HG02943 (cell line): ENCODE measurements around the gene TNS1.

Experiments used
- ATAC-seq: cut with Tn5 transposase; IDR thresholded peaks from one replicate; pipeline ENCODE4 v1.9.1; 2021; ENCODE audit warnings: mild to moderate bottlenecking, low read depth, moderate library complexity; ENCODE audit not compliant: unreplicated experiment

Gene TNS1

DNA sequence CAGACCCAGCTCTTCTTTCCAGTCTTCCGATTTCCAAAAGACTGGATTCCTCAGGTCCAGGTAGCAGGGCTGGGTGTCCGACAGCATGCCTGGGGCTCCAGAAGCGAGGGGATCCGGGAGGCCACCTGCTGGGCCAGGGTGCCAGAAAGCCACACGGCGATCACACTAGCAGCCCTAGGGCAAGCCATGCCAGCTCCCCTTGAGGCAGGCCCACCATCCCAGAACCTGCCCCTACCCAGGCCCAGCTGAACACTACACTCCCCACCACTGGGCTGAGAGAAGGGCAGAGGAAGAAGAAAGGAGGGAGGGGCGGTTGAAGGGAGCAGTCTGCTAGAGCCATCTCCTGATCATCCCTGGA lies 163.1 kb downstream of the TNS1 start:
- ATAC-seq = no peak

DNA sequence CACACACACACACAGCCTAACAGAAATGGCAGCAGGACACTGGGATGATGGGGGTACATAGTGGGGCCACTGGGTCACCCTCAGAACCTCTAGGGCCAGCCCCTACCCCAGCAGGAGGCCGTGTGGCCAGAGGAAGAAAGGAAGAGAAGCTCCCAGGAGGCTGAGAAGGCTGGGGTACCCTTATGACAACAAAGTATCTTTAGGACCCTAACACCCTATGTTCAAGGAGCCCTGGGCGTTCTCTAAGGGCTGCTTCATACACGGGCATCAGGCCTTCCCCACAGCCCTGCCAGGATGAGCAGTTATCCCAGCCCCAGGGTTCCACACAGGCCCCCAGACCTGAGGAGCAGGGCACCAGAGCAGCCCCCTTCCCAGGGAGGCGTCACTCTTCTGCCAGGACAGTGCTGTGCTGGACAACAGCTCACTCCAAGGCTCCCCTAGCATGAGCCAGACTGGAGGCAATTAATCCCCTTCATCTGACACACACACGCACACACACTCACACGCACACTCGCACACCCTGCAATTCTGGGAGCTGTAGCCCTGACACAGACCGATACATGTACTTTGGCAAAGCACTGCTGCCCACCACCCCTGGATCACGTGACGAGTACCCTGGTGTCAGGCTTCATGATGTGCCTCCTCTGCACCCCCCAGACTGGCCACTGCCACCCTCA lies 163.6 kb downstream of the TNS1 start:
- no peak for ATAC-seq

DNA sequence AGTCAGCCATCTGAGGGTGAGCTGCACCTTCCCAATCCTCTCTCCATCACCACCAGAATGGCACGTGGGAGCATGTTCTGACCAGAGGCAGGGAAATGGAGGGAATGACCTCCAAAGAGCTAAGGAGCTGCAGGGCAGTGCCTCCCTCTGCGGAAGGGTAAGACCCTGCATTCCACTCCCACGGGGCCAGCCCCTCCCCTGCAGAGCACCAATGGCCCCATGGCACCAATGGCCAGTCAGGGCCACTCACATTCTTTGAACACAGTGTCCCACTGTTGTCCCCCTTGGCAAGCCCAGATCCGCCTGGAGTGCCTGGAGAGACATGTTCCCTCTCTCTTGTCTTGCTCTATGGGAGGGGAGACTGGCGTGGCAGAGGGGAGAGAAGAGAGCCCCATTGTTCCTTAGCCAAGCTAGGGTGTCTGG lies 164.4 kb downstream of the TNS1 start:
- no peak for ATAC-seq

DNA sequence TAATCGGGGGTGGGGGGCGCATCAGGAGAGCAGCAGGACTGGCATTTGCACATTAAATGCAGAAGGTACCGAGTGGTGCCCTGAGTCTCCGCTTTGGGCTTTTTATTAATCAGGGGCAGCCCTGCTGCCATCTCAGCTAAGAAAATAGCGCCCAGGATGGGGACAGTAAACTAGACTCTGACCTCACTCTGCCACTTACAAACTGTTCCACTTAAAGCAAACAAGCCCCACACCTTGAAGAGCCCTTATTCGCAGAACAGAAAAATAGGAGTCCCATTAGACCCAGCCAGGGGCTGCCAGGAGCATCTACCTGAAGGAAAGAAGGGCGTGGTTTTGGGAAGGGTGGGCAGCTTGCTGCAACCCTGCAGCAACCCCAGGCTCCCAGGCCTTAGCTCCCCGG lies 165.3 kb downstream of the TNS1 start:
- no peak for ATAC-seq

DNA sequence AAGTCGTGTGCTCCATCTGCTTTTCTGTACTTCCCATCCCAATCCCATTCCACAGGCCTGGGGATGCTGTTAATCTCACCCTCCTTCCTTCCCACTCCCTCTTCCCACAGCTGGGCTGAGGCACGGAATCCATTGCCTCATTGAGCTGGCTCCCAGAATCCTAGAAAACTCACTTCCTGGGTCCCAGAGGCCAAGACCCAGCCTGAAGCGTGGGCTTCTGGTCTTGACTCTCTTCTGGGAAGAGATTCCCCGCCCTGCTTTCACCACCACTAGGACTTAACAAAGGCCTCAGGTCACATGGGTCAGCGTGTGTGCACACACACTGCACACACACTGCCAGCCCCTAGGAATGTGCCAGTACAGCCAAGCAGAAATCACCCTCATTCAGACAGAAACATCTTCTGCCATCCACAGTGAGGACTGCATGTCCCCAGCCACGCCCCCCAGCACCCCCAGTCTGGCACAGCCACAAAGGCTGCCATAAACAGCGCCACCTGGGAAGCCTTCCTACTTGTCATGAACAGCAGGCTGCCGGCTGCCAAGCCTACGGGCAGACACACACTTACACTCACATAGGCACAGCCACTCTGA lies 165.8 kb downstream of the TNS1 start:
- no peak for ATAC-seq

DNA sequence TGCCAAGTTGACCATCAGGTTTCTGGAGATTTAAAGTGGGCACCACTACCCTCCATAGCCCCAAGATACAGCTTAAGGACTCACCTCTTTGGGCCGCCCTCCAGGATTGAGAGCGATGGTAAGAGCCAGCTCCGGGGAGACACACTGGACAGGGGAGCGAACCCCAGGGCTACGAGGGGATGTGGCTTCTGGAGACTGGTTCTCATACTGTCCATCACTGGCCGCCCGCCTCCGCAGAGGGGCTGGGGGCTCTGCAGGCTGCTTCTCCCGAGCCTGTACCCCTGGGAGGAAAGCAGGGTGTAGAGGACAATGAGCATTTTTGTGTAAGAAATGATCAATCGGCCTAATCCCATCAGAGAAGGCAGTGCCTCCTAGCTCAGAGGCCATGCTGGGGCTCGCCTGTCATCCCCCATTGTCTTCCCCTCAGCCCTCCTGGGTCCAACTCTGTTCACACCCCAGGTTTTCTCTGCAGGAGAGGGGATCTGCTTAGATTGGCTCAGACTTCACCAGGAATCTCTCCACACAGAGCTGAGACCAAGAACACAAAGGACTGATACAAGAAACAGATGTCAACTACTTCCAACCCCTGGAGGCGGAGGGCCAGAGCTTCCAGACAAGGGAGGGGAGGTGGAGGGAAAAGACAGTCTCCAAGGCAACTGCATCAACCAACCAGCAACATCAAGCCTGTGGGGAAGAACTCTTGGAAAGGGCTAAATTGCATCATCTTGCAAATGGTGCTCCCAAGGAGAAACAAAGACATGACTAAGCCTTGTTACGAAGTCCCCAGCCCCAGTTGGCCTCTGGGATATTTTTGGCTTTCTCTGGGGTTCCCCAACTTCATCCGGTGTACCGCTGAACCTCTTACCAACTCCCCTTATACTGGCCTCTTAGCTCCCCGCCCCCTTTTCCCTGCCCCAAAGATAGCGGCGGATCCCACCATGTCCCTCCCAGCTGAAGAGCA lies 166.6 kb downstream of the TNS1 start:
- no peak for ATAC-seq

DNA sequence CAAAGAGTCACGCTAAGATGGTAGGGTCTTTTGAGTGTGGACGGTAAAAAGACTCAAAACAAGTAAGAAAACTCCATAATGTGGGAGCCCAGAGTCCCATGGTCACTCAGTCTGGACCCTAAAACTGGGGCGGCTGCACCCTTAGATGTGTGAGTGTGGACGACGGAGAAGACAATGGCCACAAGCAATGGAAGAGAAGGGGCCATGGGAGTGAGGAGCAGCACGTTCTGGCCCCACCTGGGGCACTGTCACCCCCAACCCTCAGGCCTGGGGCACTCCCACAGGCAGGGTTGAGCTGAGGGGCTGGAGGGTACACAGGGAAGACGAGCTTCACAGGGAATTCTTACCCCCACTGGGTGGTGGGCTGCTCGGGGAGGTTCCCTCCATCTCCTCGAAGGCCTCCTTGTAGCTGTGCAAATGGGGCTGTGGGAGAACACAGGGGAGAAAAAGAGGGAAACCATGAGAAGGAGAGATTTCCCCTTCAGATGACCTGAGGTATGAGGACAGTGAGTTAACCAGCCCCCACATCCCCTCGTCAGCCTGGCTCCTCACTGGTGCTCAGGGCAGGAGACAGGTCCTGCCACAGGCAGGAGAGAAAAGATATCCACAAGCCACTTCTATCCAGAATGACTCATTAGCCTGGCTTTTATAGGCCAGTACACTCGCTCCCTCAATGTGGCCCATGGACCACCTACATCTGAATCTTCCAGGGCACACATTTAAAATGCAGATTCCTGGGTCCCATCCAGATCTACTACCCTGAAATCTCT lies 167.9 kb downstream of the TNS1 start:
- no peak for ATAC-seq

- no peak for ATAC-seq
Observed at GRCh38 chr2:217834057-217834620, 168.7 kb downstream of the TNS1 start.

DNA sequence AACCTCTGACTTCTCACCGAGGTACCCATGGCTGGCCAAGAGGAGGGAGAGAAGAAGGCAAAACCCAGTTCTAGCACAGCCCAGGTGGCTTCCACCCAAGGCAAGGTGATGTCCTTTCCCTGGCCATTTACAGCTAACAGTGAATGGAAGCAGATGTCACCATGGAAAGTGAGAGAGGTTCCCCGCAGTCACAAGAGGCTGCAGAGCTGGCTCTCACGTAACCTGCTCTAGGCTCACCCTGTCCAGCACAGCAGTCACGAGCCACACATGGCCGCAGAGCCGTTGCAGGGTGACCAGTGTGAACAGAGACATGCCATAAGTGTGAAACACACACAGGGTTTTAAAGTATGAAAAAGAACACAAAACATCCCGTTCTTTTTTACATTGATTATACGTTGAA lies 169.4 kb downstream of the TNS1 start:
- ATAC-seq = no peak

DNA sequence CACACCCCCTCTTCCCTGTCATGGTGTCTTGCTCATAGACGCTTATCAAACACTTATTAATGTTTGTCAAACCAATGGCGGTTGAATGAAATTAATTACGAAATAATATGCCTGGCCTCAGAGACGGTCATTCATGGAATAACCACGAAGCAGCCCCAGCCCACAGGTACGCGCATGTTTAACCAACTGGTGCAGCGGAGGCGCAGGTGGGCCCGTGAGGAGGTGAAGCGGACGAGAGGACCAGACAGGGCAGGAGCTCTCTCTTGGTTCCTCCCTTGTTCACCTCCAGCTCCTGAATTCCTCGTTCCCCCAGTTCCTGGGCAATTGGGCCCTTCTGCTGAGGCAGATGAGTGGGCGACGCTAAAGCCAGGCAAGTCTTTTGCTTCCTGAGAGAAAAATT lies 169.8 kb downstream of the TNS1 start:
- no peak for ATAC-seq

GRCh38 chr2:217832115-217832514 lies 170.7 kb downstream of the TNS1 start:
- no peak for ATAC-seq

- no peak for ATAC-seq
Observed at GRCh38 chr2:217831306-217831705, 171.5 kb downstream of the TNS1 start.

GRCh38 chr2:217830807-217831206 lies 172.0 kb downstream of the TNS1 start:
- ATAC-seq = no peak

DNA sequence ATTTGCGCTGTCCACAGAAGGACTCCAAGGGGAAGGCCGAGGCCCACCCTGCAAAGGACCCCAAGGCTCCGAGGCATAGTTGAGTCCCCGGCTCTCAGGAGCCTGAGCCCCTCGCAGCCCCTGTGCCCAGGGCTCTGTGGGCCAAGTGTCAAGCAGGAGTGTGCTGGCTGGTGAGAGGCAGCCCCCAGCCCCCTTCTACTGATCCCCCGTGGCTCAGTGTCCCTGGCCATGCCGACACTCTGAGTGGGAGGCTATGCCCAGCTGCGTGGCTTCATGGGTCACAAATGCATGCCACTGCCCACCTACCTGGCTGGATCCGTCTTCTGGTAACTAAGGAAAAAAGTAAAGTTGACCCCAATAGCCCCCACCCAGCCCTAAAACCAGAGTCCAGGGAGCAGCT lies 172.7 kb downstream of the TNS1 start:
- ATAC-seq = no peak

- ATAC-seq = no peak
Observed at GRCh38 chr2:217829420-217829819, 173.4 kb downstream of the TNS1 start.

GRCh38 chr2:217828336-217828735 lies 174.5 kb downstream of the TNS1 start:
- no peak for ATAC-seq

DNA sequence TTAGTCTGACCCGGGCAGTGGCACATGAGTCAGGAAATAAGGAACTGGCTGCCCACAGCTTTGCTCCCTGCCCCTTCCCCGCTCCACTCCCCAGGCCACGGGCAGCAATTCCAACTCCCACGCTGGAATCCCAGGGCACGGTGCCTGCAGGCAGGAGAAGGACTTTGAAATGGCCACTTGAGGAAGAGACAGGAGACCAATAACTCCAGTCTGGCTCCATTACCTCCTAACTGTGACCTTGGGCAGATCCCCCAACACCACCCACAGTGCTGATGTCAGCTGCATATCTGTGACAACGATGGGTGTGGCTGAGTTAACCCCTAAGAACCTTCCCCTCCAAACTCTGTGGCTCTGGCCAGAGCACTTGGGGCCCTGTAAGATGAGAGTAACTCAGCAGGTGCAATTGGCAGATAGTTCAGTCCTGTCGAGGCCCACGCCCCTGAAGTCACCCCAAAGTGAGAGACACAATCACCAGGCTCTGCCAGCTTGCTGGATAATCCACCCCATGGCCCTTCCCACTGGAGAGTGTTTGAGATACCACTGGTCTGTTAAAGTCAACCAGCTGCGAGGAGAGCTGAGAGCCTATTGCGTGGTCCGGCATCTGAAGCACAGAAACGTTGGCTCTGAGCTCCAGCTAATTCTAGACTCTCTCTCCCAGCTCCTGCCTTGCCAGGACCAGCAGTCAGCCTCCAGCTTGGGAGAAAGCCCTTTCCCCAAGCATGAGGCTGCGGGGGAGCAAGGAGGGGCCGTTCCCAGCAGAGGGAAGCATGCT lies 175.2 kb downstream of the TNS1 start:
- no peak for ATAC-seq

DNA sequence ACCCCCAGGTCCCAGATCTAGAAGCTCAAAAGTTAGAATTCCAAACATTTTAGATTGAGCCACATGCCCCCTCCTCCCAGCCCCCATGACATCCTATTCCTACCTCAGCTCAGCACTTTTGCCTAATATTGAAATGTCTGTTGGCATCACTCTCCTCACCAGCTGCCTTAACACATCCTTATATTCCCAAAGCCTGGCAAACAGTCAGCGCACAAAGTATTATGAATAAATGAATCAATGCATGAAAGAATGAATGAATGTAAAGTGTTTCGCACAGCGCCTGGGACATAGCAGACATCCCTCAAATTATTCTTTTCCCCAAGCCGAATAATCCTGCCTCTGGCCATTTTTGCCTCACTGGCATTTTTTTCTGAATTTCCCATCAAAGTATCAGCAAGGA lies 175.8 kb downstream of the TNS1 start:
- no peak for ATAC-seq

GRCh38 chr2:217826520-217826919 lies 176.3 kb downstream of the TNS1 start:
- ATAC-seq = no peak
